ENCODE data around the gene TRAPPC8. TPM values are rescaled to one million over a fixed set of nuclear protein-coding genes. Genes with fewer than 3 reads are reported as not detected.
"Not testable (repeated sequence)": the region's sequence is repeated elsewhere in the genome, so short reads cannot be mapped to it uniquely, and the experiment has no call there.

Gene TRAPPC8
- total RNA-seq, 1 donor from 2014 or later, result 39.8 TPM

- Mint-ChIP-seq H3K27me3 (ENCODE audit: low read depth) (no peaks in the 10 kb centered on the region), H3K36me3 (peaks cover 3% of the 10 kb centered on the region), H3K4me3 (no peak overlapping the region), H3K4me1 (no peaks in the 10 kb centered on the region), H3K9me3 (peaks cover 50% of the 10 kb centered on the region), H3K27ac (no peak overlapping the region)
- TF ChIP-seq CTCF (IDR thresholded peaks at IDR 0.05; ENCODE audit: unreplicated experiment), result no peak
- DNase-seq (ENCODE audit: low spot score in 2 of 2, unreplicated experiment in 2 of 2), result no peak
Measured at GRCh38 chr18:31973929-31974546, 31.1 kb upstream of the TRAPPC8 start.

- Mint-ChIP-seq H3K27ac (no peak overlapping the region), H3K27me3 (ENCODE audit: low read depth) (no peaks in the 10 kb centered on the region), H3K36me3 (peaks cover 3% of the 10 kb centered on the region), H3K4me1 (no peaks in the 10 kb centered on the region), H3K9me3 (peaks cover 20% of the 10 kb centered on the region), H3K4me3 (no peak overlapping the region)
- no peak for TF ChIP-seq CTCF (IDR thresholded peaks at IDR 0.05; ENCODE audit: unreplicated experiment)
- DNase-seq (ENCODE audit: low spot score in 2 of 2, unreplicated experiment in 2 of 2), result no peak
Measured at GRCh38 chr18:31970617-31971016, 27.7 kb upstream of the TRAPPC8 start.

- no peak for DNase-seq (ENCODE audit: low spot score in 2 of 2, unreplicated experiment in 2 of 2)
- Mint-ChIP-seq H3K4me1 (peaks cover 3% of the 10 kb centered on the region), H3K4me3 (no peak overlapping the region), H3K36me3 (no peaks in the 10 kb centered on the region), H3K27ac (no peak overlapping the region), H3K27me3 (ENCODE audit: low read depth) (no peaks in the 10 kb centered on the region), H3K9me3 (peaks cover 8% of the 10 kb centered on the region)
- TF ChIP-seq CTCF (IDR thresholded peaks at IDR 0.05; ENCODE audit: unreplicated experiment), result no peak
Measured at GRCh38 chr18:31965316-31965970, 22.5 kb upstream of the TRAPPC8 start.

GRCh38 chr18:31957728-31958127 lies 14.8 kb upstream of the TRAPPC8 start:
- TF ChIP-seq CTCF (IDR thresholded peaks at IDR 0.05; ENCODE audit: unreplicated experiment), result no peak
- Mint-ChIP-seq H3K27ac (no peak overlapping the region), H3K4me3 (no peak overlapping the region), H3K27me3 (ENCODE audit: low read depth) (no peaks in the 10 kb centered on the region), H3K36me3 (no peaks in the 10 kb centered on the region), H3K9me3 (peaks cover 8% of the 10 kb centered on the region), H3K4me1 (peaks cover 4% of the 10 kb centered on the region)
- DNase-seq (ENCODE audit: low spot score in 2 of 2, unreplicated experiment in 2 of 2), result no peak

GRCh38 chr18:31954349-31954748 lies 11.4 kb upstream of the TRAPPC8 start:
- no peaks in the 10 kb centered on the region for H3K27me3 Mint-ChIP-seq (ENCODE audit: low read depth)
- no peak overlapping the region for H3K27ac Mint-ChIP-seq
- H3K36me3 Mint-ChIP-seq, result no peaks in the 10 kb centered on the region
- H3K4me3 Mint-ChIP-seq, result no peak overlapping the region
- no peaks in the 10 kb centered on the region for H3K9me3 Mint-ChIP-seq
- DNase-seq (ENCODE audit: low spot score in 2 of 2, unreplicated experiment in 2 of 2), result no peak
- H3K4me1 Mint-ChIP-seq, result peaks cover 14% of the 10 kb centered on the region
- TF ChIP-seq CTCF (IDR thresholded peaks at IDR 0.05; ENCODE audit: unreplicated experiment), result no peak

GRCh38 chr18:31953699-31954098 lies 10.8 kb upstream of the TRAPPC8 start:
- H3K4me1 Mint-ChIP-seq, result peaks cover 14% of the 10 kb centered on the region
- H3K4me3 Mint-ChIP-seq; H3K27me3 Mint-ChIP-seq (ENCODE audit: low read depth); H3K36me3 Mint-ChIP-seq; H3K27ac Mint-ChIP-seq; DNase-seq (ENCODE audit: low spot score in 2 of 2, unreplicated experiment in 2 of 2); H3K9me3 Mint-ChIP-seq: not testable (repeated sequence)
